HG03565 (cell line): ENCODE data around the gene EZH2.

Experiments
- ATAC-seq: cut with Tn5 transposase; IDR thresholded peaks from one replicate; pipeline ENCODE4 v1.9.1; 2021; ENCODE audit warnings: mild to moderate bottlenecking, moderate library complexity; ENCODE audit not compliant: unreplicated experiment

EZH2 gene

GRCh38 chr7:148858489-148858888 lies 25.6 kb downstream of the EZH2 start:
- ATAC-seq, result no peak

DNA sequence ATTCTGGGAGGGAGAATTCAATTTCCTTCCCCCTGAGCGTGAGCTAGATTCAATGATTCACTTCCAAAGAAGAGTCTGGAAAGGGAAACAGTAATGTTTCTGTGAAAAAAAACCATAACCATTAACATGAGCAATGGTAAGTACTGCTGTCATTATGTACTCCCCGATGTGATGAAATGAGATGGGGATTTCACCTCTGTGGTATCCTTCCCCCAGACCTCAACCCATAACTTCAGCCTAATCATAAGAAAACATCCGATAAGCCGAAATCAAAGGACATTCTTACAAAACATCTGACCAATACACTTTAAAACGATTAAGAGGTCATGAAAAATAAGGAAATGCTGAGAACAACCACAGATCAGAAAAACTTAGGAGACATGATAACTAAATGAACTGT lies 27.2 kb downstream of the EZH2 start:
- ATAC-seq, result no peak

DNA sequence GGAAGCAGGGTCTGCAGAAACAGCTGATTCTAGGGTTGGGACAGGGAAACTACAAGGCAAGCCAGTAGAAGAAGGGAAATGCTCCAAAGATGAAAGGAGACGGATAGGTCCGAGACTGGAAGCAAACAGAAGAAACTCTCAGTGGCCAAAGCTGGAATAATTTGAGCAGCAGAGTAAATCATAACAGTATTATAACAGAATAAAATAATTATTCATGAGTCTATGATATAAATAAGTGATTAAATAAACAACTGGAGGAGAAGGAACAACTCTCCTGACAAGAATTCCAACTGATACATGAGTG lies 27.6 kb downstream of the EZH2 start:
- no peak for ATAC-seq

DNA sequence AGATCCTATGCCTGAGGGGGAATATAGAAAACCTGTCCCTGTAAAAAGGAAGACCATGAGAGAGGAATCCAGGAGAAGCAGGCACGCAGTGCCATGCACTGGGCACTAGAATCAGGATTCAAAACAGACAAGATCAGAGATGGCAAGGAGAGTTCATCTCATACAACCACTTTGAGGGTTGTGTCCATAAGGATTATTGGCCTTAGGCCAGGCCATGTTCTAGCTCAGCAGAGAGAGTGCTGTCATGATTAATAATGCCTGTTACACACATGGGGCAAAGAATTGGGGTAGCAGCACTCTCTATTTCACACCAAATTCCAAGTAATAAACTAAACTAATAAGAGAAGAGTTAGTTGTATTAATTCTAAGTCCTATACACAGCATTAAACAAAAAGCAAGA lies 29.1 kb downstream of the EZH2 start:
- ATAC-seq, result no peak

DNA sequence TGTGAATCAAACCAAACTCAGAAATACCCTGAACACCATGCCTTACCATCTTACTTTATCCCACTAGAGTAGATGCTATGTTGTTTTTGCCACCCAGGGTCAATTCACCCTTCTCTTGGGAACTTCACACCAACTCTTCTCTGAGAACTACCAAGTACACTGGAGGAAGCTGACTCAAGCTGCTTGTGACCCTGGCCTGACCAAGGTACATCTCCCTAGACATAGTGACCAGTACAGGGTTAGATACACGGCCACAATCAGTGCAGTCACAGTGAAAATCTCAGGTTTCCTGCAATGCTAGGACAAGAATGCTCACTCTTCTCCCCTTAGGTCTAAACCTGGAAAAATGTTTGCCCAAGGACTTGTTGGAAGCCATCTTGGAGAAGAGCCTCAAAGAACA lies 31.8 kb downstream of the EZH2 start:
- no peak for ATAC-seq

- no peak for ATAC-seq
These were observed 33.5 kb downstream of the EZH2 start for GRCh38 chr7:148850564-148850963.

- no peak for ATAC-seq
These were observed 34.5 kb downstream of the EZH2 start for GRCh38 chr7:148849393-148850098.

DNA sequence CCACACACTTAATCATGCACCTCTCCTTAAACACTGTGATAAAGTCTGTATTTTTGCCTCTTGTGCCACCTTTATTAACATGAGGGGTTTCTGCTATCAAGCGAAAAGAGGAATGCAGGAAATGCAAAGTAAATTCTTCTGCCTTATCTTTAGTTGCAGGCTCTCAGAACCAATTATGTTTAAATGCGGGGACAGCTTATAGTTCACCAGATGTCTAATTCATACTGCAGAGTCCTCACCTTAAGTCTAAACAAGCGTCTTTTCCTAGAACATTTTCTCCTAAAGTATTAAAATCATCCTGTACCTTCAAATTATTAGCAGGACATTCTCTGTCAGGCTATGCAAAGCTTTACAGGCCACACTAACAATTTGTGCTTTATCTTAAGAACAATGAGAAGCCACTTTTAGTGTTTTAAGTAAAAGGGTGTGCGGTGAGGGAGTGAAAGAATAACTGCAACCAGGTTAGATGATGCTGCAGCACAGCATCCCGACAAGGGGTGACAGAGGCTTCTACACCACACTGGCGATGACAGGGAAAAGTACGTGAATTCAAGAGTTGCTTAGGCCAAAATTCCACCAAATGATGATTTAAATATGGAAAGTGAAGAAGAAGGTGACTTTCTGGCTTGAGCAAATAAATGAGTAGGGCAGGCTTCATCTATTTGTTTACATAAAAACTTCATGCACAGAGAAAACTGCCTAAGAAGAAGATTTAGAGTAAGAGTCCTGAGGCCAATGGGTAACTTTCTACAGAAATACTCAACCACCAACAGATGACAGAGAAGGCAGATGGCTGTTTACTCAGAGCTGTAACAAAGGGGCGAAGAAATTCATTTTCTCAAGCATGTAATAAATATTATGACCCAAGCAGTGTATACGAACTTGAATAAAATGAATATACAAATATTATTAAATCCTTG lies 36.0 kb downstream of the EZH2 start:
- ATAC-seq, result no peak

- no peak for ATAC-seq
These were observed 45.2 kb downstream of the EZH2 start for GRCh38 chr7:148838905-148839304.

- no peak for ATAC-seq
These were observed 48.2 kb downstream of the EZH2 start for GRCh38 chr7:148835854-148836253.

- no peak for ATAC-seq
These were observed 49.5 kb downstream of the EZH2 start for GRCh38 chr7:148834605-148835004.

- ATAC-seq, result no peak
These were observed 52.3 kb downstream of the EZH2 start for GRCh38 chr7:148831782-148832181.

GRCh38 chr7:148830897-148831692 lies 53.0 kb downstream of the EZH2 start:
- no peak for ATAC-seq

DNA sequence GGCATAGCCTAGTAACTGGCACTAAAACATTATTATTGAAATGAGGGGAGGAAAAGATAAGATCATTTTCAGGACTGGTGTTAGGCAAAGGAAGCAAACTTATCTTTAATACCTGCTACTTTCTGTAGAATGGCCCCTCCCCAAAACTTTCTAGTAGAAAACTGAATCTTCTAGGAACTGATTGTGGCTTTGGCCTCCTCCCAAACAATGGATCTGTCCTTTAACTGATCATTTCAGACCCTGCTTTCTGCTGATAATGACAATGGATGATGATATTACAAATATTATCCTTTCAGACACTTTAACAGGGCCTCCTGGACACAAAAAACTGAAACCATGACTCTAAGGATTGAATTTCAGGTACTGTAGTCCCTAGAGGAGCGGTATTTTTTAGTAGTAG lies 55.1 kb downstream of the EZH2 start:
- no peak for ATAC-seq

DNA sequence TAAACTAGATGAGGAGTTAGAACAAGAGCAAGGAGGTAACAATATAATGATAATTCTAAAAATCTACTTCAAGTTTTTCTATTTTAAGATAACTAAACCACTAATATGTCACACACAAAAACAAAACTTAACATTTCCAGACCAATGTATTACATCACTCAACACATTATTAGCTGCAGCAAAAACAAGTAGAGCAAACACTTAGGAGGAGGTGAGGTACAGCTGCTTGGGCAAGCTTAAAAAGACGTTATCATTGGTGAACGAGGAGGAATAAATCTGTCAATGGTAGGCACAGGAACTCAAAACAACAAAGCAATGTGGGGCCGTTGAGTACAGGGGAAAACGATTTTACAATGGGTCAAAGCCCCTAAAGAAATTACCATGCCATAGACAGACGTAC lies 58.8 kb downstream of the EZH2 start:
- no peak for ATAC-seq

DNA sequence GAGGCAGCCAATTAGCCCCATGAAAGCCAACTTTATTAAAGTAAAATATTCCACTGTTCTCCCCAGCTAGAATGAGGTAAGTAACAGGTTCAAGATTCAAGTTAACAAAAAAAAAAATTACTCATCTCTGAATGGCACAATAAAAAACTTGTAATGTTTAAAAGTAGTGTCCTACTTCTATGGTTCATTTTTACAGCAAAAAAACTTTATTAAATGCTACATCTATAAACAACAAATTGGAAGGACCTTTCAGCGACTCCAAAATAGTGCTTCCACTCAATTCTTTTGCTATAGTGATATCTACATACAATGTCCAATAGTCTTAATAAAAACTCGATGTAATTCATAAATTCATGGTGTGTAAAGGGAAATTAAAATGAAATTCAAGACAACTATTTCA lies 59.2 kb downstream of the EZH2 start:
- no peak for ATAC-seq

- no peak for ATAC-seq
These were observed 62.7 kb downstream of the EZH2 start for GRCh38 chr7:148821422-148821821.

GRCh38 chr7:148819697-148820360 lies 64.3 kb downstream of the EZH2 start:
- ATAC-seq, result no peak

DNA sequence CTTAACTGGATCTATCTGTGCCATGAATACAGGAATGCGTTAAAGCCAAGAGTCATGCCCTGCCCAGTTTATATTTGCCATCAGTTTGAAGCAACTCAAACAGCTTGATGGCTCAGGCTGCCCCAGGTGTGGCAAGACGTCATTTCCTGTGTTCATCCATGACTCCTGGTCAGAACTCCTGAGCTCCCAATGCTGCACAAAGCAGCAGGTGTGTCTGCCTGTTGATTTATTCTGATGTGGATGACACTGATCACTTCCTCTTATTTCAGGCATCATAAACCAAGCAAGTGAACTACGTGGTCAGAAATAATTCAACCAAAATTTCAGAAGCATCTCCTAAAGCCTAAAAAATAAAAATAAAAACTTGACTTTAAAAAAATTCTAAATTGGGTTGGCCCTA lies 68.5 kb downstream of the EZH2 start:
- ATAC-seq, result no peak

GRCh38 chr7:148814922-148815559 lies 69.0 kb downstream of the EZH2 start:
- no peak for ATAC-seq

- no peak for ATAC-seq
These were observed 70.2 kb downstream of the EZH2 start for GRCh38 chr7:148813890-148814289.
